HG03095 (cell line): ENCODE measurements around the gene CACNA2D4.

Experiments used
- ATAC-seq: cut with Tn5 transposase; IDR thresholded peaks from one replicate; pipeline ENCODE4 v1.9.1; 2021; ENCODE audit warnings: moderate library complexity; ENCODE audit not compliant: unreplicated experiment

The CACNA2D4 gene

GRCh38 chr12:1794440-1795090 is 123.9 kb downstream of the CACNA2D4 start:
- no peak for ATAC-seq

- no peak for ATAC-seq
These were observed 124.8 kb downstream of the CACNA2D4 start for GRCh38 chr12:1793426-1794210.

- ATAC-seq, result no peak
These were observed 126.0 kb downstream of the CACNA2D4 start for GRCh38 chr12:1792406-1792805.

- no peak for ATAC-seq
These were observed 127.2 kb downstream of the CACNA2D4 start for GRCh38 chr12:1791104-1791841.

GRCh38 chr12:1790444-1790843 is 128.0 kb downstream of the CACNA2D4 start:
- ATAC-seq, result no peak

GRCh38 chr12:1787714-1788113 is 130.7 kb downstream of the CACNA2D4 start:
- ATAC-seq, result no peak

GRCh38 chr12:1782215-1782614 is 136.2 kb downstream of the CACNA2D4 start:
- no peak for ATAC-seq

GRCh38 chr12:1781772-1782171 is 136.7 kb downstream of the CACNA2D4 start:
- ATAC-seq, result no peak

- ATAC-seq, result no peak
These were observed 138.7 kb downstream of the CACNA2D4 start for GRCh38 chr12:1779783-1780182.

GRCh38 chr12:1778911-1779310 is 139.5 kb downstream of the CACNA2D4 start:
- ATAC-seq, result no peak

GRCh38 chr12:1777798-1778197 is 140.7 kb downstream of the CACNA2D4 start:
- no peak for ATAC-seq

GRCh38 chr12:1776170-1776921 is 142.1 kb downstream of the CACNA2D4 start:
- no peak for ATAC-seq

GRCh38 chr12:1773937-1774655 is 144.4 kb downstream of the CACNA2D4 start:
- ATAC-seq, result no peak

GRCh38 chr12:1769809-1770494 is 148.5 kb downstream of the CACNA2D4 start:
- ATAC-seq, result no peak

- ATAC-seq, result no peak
These were observed 149.8 kb downstream of the CACNA2D4 start for GRCh38 chr12:1768615-1769014.

GRCh38 chr12:1767407-1768090 is 150.9 kb downstream of the CACNA2D4 start:
- ATAC-seq, result no peak

- ATAC-seq, result no peak
These were observed 152.3 kb downstream of the CACNA2D4 start for GRCh38 chr12:1766110-1766509.

- no peak for ATAC-seq
These were observed 155.3 kb downstream of the CACNA2D4 start for GRCh38 chr12:1763153-1763552.

GRCh38 chr12:1761857-1762256 is 156.6 kb downstream of the CACNA2D4 start:
- no peak for ATAC-seq
